T follicular helper cell (primary cell): ENCODE results near the gene ADAMTSL3.
"Not testable (repeated sequence)": the region's sequence is repeated elsewhere in the genome, so short reads cannot be mapped to it uniquely, and the experiment has no call there.

ENCODE experiments used
- DNase-seq: peaks from one replicate; pipeline ENCODE4 v3.0.0-alpha.2; 2020; ENCODE audit warnings: low read depth

ADAMTSL3 gene

GRCh38 chr15:83747050-83747717, 93.3 kb downstream of the ADAMTSL3 start:
- DNase-seq = no peak

- no peak for DNase-seq
Measured at GRCh38 chr15:83747718-83748110, 93.8 kb downstream of the ADAMTSL3 start.

GRCh38 chr15:83753872-83754493, 100.1 kb downstream of the ADAMTSL3 start:
- DNase-seq = no peak

- not testable (repeated sequence) for DNase-seq
Measured at GRCh38 chr15:83757291-83757690, 103.4 kb downstream of the ADAMTSL3 start.

GRCh38 chr15:83762367-83762766, 108.4 kb downstream of the ADAMTSL3 start:
- no peak for DNase-seq

GRCh38 chr15:83764201-83764838, 110.4 kb downstream of the ADAMTSL3 start:
- no peak for DNase-seq

- no peak for DNase-seq
Measured at GRCh38 chr15:83766339-83766738, 112.4 kb downstream of the ADAMTSL3 start.

GRCh38 chr15:83767741-83768140, 113.8 kb downstream of the ADAMTSL3 start:
- DNase-seq = no peak

GRCh38 chr15:83769411-83769999, 115.6 kb downstream of the ADAMTSL3 start:
- DNase-seq = no peak

- DNase-seq = no peak
Measured at GRCh38 chr15:83775738-83776137, 121.8 kb downstream of the ADAMTSL3 start.

GRCh38 chr15:83776986-83777385, 123.1 kb downstream of the ADAMTSL3 start:
- DNase-seq = no peak

- no peak for DNase-seq
Measured at GRCh38 chr15:83783227-83783626, 129.3 kb downstream of the ADAMTSL3 start.

- DNase-seq = no peak
Measured at GRCh38 chr15:83784975-83785374, 131.1 kb downstream of the ADAMTSL3 start.

GRCh38 chr15:83786336-83786735, 132.4 kb downstream of the ADAMTSL3 start:
- no peak for DNase-seq

GRCh38 chr15:83793069-83793468, 139.1 kb downstream of the ADAMTSL3 start:
- DNase-seq = no peak

GRCh38 chr15:83794209-83794608, 140.3 kb downstream of the ADAMTSL3 start:
- no peak for DNase-seq

- no peak for DNase-seq
Measured at GRCh38 chr15:83809345-83809744, 155.4 kb downstream of the ADAMTSL3 start.

- no peak for DNase-seq
Measured at GRCh38 chr15:83810110-83810509, 156.2 kb downstream of the ADAMTSL3 start.

- no peak for DNase-seq
Measured at GRCh38 chr15:83813682-83814081, 159.8 kb downstream of the ADAMTSL3 start.

- DNase-seq = no peak
Measured at GRCh38 chr15:83815506-83815905, 161.6 kb downstream of the ADAMTSL3 start.

GRCh38 chr15:83816124-83816883, 162.4 kb downstream of the ADAMTSL3 start:
- DNase-seq = no peak

- DNase-seq = no peak
Measured at GRCh38 chr15:83818591-83818990, 164.7 kb downstream of the ADAMTSL3 start.
